Measurements from ENCODE around the gene KMT5C. TPM values are rescaled to one million over a fixed set of nuclear protein-coding genes. Genes with fewer than 3 reads are reported as not detected.

KMT5C gene
- total RNA-seq, 2 experiments from 2014 or later, result 21.9 to 26.7 TPM

GRCh38 chr19:55391191-55391670 lies 51.6 kb downstream of the KMT5C start:
- no peak overlapping the region for H3K4me3 Mint-ChIP-seq
- peaks cover 41% of the 10 kb centered on the region for H3K4me1 Mint-ChIP-seq (ENCODE audit: low read depth)
- H3K36me3 Mint-ChIP-seq (ENCODE audit: low read depth), result peaks cover 47% of the 10 kb centered on the region
- ATAC-seq (no peak), DNase-seq (no peak)
- H3K9me3 Mint-ChIP-seq (ENCODE audit: insufficient read depth), result no peaks in the 10 kb centered on the region
- ChIA-PET CTCF (no interaction called here), POLR2A (interaction anchor here (14.2 kb wide), 1 partner anchor 12 kb away, joined by 213 read pairs; the partner anchor contains the start of gene UBE2S)
- no peak overlapping the region for H3K27ac Mint-ChIP-seq
- H3K27me3 Mint-ChIP-seq (ENCODE audit: low read depth), result no peaks in the 10 kb centered on the region

- Mint-ChIP-seq H3K9me3 (ENCODE audit: insufficient read depth) (no peaks in the 10 kb centered on the region), H3K36me3 (ENCODE audit: low read depth) (peaks cover 40% of the 10 kb centered on the region), H3K4me1 (ENCODE audit: low read depth) (peaks cover 36% of the 10 kb centered on the region), H3K27ac (no peak overlapping the region), H3K27me3 (ENCODE audit: low read depth) (no peaks in the 10 kb centered on the region), H3K4me3 (no peak overlapping the region)
- CTCF ChIA-PET, result no interaction called here
- ATAC-seq (no peak), DNase-seq (no peak)
- POLR2A ChIA-PET, result interaction anchor here (14.2 kb wide), 1 partner anchor 11 kb away, joined by 213 read pairs; the partner anchor contains the start of gene UBE2S
These were observed 52.3 kb downstream of the KMT5C start for GRCh38 chr19:55391702-55392615.

GRCh38 chr19:55392820-55393761 lies 53.4 kb downstream of the KMT5C start:
- Mint-ChIP-seq H3K9me3 (ENCODE audit: insufficient read depth) (no peaks in the 10 kb centered on the region), H3K27ac (no peak overlapping the region), H3K36me3 (ENCODE audit: low read depth) (peaks cover 29% of the 10 kb centered on the region), H3K4me1 (ENCODE audit: low read depth) (peaks cover 29% of the 10 kb centered on the region), H3K27me3 (ENCODE audit: low read depth) (no peaks in the 10 kb centered on the region), H3K4me3 (no peak overlapping the region)
- ChIA-PET POLR2A (interaction anchor here (14.2 kb wide), 1 partner anchor 10 kb away, joined by 213 read pairs; the partner anchor contains the start of gene UBE2S), CTCF (no interaction called here)
- ATAC-seq (no peak), DNase-seq (no peak)

Other genes with a start within 250 kb of the KMT5C start
- gene PPP1R12C, start 222.2 kb upstream of the KMT5C start, total RNA-seq, result 100 to 1,000 TPM; 137 to 142 TPM
- gene TNNT1, start 190.7 kb upstream of the KMT5C start, total RNA-seq, result not detected
- gene TNNI3, start 182.1 kb upstream of the KMT5C start, total RNA-seq, result not detected
- under 1 TPM; 0.21 to 0.23 TPM for gene DNAAF3, start 173.3 kb upstream of the KMT5C start, total RNA-seq
- gene SYT5, start 159.6 kb upstream of the KMT5C start, total RNA-seq, result 1 to 10 TPM in 1 of 2 experiments, under 1 TPM in 1; 0.47 to 1.3 TPM
- not detected for gene PTPRH, start 130.4 kb upstream of the KMT5C start, total RNA-seq
- gene TMEM86B, start 111.1 kb upstream of the KMT5C start, total RNA-seq, result 10 to 100 TPM; 11.0 to 13.8 TPM
- gene PPP6R1, start 80.9 kb upstream of the KMT5C start, total RNA-seq, result 100 to 1,000 TPM; 256 to 265 TPM
- 10 to 100 TPM; 31.1 to 32.7 TPM for gene HSPBP1, start 59.8 kb upstream of the KMT5C start, total RNA-seq
- 1 to 10 TPM; 7.3 to 7.5 TPM for gene BRSK1, start 55.9 kb upstream of the KMT5C start, total RNA-seq
- gene TMEM150B, start 14.5 kb upstream of the KMT5C start, total RNA-seq, result under 1 TPM in 1 of 2 experiments, not detected in 1; 0.26 TPM
- under 1 TPM in 1 of 2 experiments, not detected in 1; 0.34 TPM for gene COX6B2, start 14.8 kb downstream of the KMT5C start, total RNA-seq
- gene GARIN5B, start 23.4 kb downstream of the KMT5C start, total RNA-seq, result not detected
- under 1 TPM; 0.26 to 0.34 TPM for gene IL11, start 30.6 kb downstream of the KMT5C start, total RNA-seq
- not detected for gene TMEM190, start 37.0 kb downstream of the KMT5C start, total RNA-seq
- gene TMEM238, start 44.4 kb downstream of the KMT5C start, total RNA-seq, result 10 to 100 TPM; 23.6 to 26.7 TPM
- 1,000 to 10,000 TPM; 2,948 to 3,082 TPM for gene RPL28, start 46.1 kb downstream of the KMT5C start, total RNA-seq
- 100 to 1,000 TPM; 333 to 353 TPM for gene UBE2S, start 67.9 kb downstream of the KMT5C start, total RNA-seq
- not detected for gene SHISA7, start 103.4 kb downstream of the KMT5C start, total RNA-seq
- 10 to 100 TPM; 31.9 to 32.1 TPM for gene ISOC2, start 121.8 kb downstream of the KMT5C start, total RNA-seq
- gene C19orf85, start 124.9 kb downstream of the KMT5C start, total RNA-seq, result not detected
- 10 to 100 TPM; 10.2 to 11.6 TPM for gene ZNF628, start 136.7 kb downstream of the KMT5C start, total RNA-seq
- 10 to 100 TPM; 16.2 to 16.4 TPM for gene NAT14, start 145.3 kb downstream of the KMT5C start, total RNA-seq
- under 1 TPM; 0.50 to 0.55 TPM for gene SSC5D, start 148.6 kb downstream of the KMT5C start, total RNA-seq
- not detected for gene SBK2, start 197.3 kb downstream of the KMT5C start, total RNA-seq
- gene SBK3, start 205.7 kb downstream of the KMT5C start, total RNA-seq, result not detected
- gene ZNF579, start 241.0 kb downstream of the KMT5C start, total RNA-seq, result 1 to 10 TPM; 5.6 to 6.2 TPM